Liver (tissue), 9 donors: ENCODE data around the gene NBEAL1. TPM values are rescaled to one million over a fixed set of nuclear protein-coding genes. Genes with fewer than 3 reads are reported as not detected.
A peak's percentile ranks its signal among the peaks of the same experiment; 100 is the strongest.

Experiments used
- DNase-seq: peaks from one replicate; pipeline ENCODE4 v3.0.0-alpha.2; 2017; ENCODE audit warnings: low spot score
- H3K27ac ChIP-seq, 2 donors: one replicate each; pipeline ENCODE4 v1.7.0; 2013; ENCODE audit warnings: inconsistent platforms in 2 of 2, low read length in 2 of 2, control low read depth in 1 of 2, low read depth in 1 of 2, mild to moderate bottlenecking in 1 of 2
- H3K27me3 ChIP-seq, 4 donors: one replicate each; pipeline versions ENCODE4 v1.6.1 to v1.7.0; 2013; ENCODE audit warnings: low read length in 3 of 4, inconsistent platforms in 1 of 4, mild to moderate bottlenecking in 1 of 4, moderate library complexity in 1 of 4; ENCODE audit not compliant: control insufficient read depth in 4 of 4, insufficient read depth in 4 of 4
- H3K36me3 ChIP-seq, 4 donors: one replicate each; pipeline versions ENCODE4 v1.6.1 to v1.7.0; 2013; ENCODE audit warnings: low read length in 3 of 4, mild to moderate bottlenecking in 3 of 4, low read depth in 1 of 4, moderate library complexity in 1 of 4; ENCODE audit not compliant: control insufficient read depth in 4 of 4, insufficient read depth in 3 of 4
- H3K4me1 ChIP-seq, 4 donors: one replicate each; pipeline versions ENCODE4 v1.6.1 to v1.7.0; 2013; ENCODE audit warnings: low read length in 3 of 4, mild to moderate bottlenecking in 3 of 4, moderate library complexity in 1 of 4; ENCODE audit not compliant: control insufficient read depth in 4 of 4, insufficient read depth in 4 of 4
- H3K4me3 ChIP-seq, 3 donors: one replicate each; pipeline versions ENCODE4 v1.6.1 to v1.7.0; 2013; ENCODE audit warnings: low read length in 3 of 3, control low read depth in 1 of 3, low read depth in 1 of 3, mild to moderate bottlenecking in 1 of 3
- H3K9ac ChIP-seq, 2 donors: one replicate each; pipeline ENCODE4 v1.7.0; 2013; ENCODE audit warnings: low read length in 2 of 2, mild to moderate bottlenecking in 2 of 2, moderate library complexity in 2 of 2, control low read depth in 1 of 2, low read depth in 1 of 2
- H3K9me3 ChIP-seq, 4 donors: one replicate each; pipeline versions ENCODE4 v1.6.1 to v1.7.0; 2013; ENCODE audit warnings: low read length in 3 of 4; ENCODE audit not compliant: control insufficient read depth in 4 of 4
- EGR1 ChIP-seq, 2 donors: IDR thresholded peaks; 2 replicates each; pipeline ENCODE4 v1.6.1; 2016 to 2018; ENCODE audit warnings: antibody characterized with exemption in 2 of 2, low read depth in 2 of 2
- FOXA1 ChIP-seq: IDR thresholded peaks from 2 replicates; pipeline ENCODE4 v1.6.1; 2016; ENCODE audit warnings: antibody characterized with exemption
- GABPA ChIP-seq, 2 donors: IDR thresholded peaks in 1 of 2; conservative IDR thresholded peaks in 1 of 2; 2 replicates each; pipeline ENCODE4 v1.6.1; 2016; ENCODE audit warnings: antibody characterized with exemption in 2 of 2, mild to moderate bottlenecking in 1 of 2, moderate library complexity in 1 of 2
- HNF4A ChIP-seq, 2 donors: conservative IDR thresholded peaks; 2 replicates each; pipeline ENCODE4 v1.6.1; 2016; ENCODE audit warnings: antibody characterized with exemption in 2 of 2, mild to moderate bottlenecking in 2 of 2
- HNF4G ChIP-seq: IDR thresholded peaks from 2 replicates; pipeline ENCODE4 v1.6.1; 2016; ENCODE audit warnings: antibody characterized with exemption
- NR2F2 ChIP-seq: IDR thresholded peaks from 2 replicates; pipeline ENCODE4 v1.6.1; 2016; ENCODE audit warnings: antibody characterized with exemption
- RAD21 ChIP-seq, 2 donors: IDR thresholded peaks; 2 replicates each; pipeline ENCODE4 v1.6.1; 2016; ENCODE audit warnings: antibody characterized with exemption in 2 of 2, mild to moderate bottlenecking in 2 of 2
- RXRA ChIP-seq, 2 donors: IDR thresholded peaks; 2 replicates each; pipeline ENCODE4 v1.6.1; 2017 to 2018; ENCODE audit warnings: antibody characterized with exemption in 2 of 2, mild to moderate bottlenecking in 1 of 2
- SP1 ChIP-seq: IDR thresholded peaks from 2 replicates; pipeline ENCODE4 v1.6.1; 2018; ENCODE audit warnings: antibody characterized with exemption, mild to moderate bottlenecking
- TAF1 ChIP-seq: conservative IDR thresholded peaks from 2 replicates; pipeline ENCODE4 v1.6.1; 2016; ENCODE audit warnings: antibody characterized with exemption, mild to moderate bottlenecking
- YY1 ChIP-seq: IDR thresholded peaks from 2 replicates; pipeline ENCODE4 v1.6.1; 2016; ENCODE audit warnings: antibody characterized with exemption, mild to moderate bottlenecking
- WGBS: extraction: QIAGEN DNeasy Blood & Tissue Kit; methylation state at CpG from one replicate; pipeline ENCODE4 v1.1.7; 2013; 5-methylcytosine and 5-hydroxymethylcytosine counted together
- polyA plus RNA-seq, 2 donors: library from polyadenylated mRNA; stranded (reverse) in 1 of 2; unstranded in 1 of 2; fragments of 200-250 nt in 1 of 2; fragments of >200 nt in 1 of 2; fragmentation: Nextera tagmentation in 1 of 2; extraction: Ambion mirVana in 1 of 2; gene quantifications; one replicate each; pipeline versions ENCODE4 v1.2.1 to v1.2.3, GENCODE V29; 2013 to 2015
- total RNA-seq, 2 donors: library from RNA; depleted of rRNA; stranded (reverse); fragments of >200 nt; gene quantifications; one replicate each; pipeline ENCODE4 v1.2.3, GENCODE V29; 2014
- TF ChIP-seq, protein P1 (sequence below): IDR thresholded peaks from 2 replicates; pipeline ENCODE4 v1.6.1; 2016; ENCODE audit warnings: antibody characterized with exemption
- TF ChIP-seq, protein P2 (sequence below): IDR thresholded peaks from 2 replicates; pipeline ENCODE4 v1.6.1; 2016; ENCODE audit warnings: antibody characterized with exemption
- TF ChIP-seq, protein P3 (sequence below): IDR thresholded peaks from 2 replicates; pipeline ENCODE4 v1.6.1; 2016; ENCODE audit warnings: antibody characterized with exemption, mild to moderate bottlenecking
- donor health status: healthy.
- donor health status: healthy.
- donor health status: healthy.
- donor health status: healthy.
- donor health status: healthy.

NBEAL1 gene
- total and polyA plus RNA-seq, 4 donors = 4.4 to 47.9 (median 17.0) TPM

DNA sequence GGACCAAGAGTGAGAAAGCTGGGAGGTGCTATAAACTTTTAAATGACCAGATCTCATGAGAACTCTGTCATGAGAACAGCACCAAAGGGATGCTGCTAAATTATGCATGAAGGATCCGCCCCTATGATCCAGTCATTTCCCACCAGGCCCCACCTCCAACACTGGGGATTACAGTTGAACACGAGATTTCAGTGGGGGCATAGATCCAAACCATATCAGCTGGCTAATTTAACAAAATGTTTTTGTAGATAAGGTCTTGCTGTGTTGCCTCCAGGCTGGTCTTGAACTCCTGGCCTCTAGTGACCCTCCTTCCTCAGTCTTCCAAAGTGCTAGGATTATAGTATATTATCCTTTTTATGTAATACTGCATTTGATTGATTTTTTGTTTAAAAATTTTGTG lies 56.0 kb downstream of the NBEAL1 start:
- 80% methylated on average over 2 of the region's 2 CpGs for WGBS
- no peak overlapping the region for H3K4me3 ChIP-seq
- no peak overlapping the region for H3K27ac ChIP-seq
- TF ChIP-seq TAF1 (no peak), RXRA (IDR thresholded peaks at IDR 0.05) (no peak), FOXA1 (no peak), NR2F2 (peak; percentile 32), YY1 (no peak)
- TF ChIP-seq, protein P1, sequence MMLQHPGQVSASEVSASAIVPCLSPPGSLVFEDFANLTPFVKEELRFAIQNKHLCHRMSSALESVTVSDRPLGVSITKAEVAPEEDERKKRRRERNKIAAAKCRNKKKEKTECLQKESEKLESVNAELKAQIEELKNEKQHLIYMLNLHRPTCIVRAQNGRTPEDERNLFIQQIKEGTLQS = no peak
- TF ChIP-seq, protein P2, sequence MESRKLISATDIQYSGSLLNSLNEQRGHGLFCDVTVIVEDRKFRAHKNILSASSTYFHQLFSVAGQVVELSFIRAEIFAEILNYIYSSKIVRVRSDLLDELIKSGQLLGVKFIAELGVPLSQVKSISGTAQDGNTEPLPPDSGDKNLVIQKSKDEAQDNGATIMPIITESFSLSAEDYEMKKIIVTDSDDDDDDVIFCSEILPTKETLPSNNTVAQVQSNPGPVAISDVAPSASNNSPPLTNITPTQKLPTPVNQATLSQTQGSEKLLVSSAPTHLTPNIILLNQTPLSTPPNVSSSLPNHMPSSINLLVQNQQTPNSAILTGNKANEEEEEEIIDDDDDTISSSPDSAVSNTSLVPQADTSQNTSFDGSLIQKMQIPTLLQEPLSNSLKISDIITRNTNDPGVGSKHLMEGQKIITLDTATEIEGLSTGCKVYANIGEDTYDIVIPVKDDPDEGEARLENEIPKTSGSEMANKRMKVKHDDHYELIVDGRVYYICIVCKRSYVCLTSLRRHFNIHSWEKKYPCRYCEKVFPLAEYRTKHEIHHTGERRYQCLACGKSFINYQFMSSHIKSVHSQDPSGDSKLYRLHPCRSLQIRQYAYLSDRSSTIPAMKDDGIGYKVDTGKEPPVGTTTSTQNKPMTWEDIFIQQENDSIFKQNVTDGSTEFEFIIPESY = no peak
- DNase-seq = no peak
- H3K9ac ChIP-seq = no peak overlapping the region
- no peaks in the 10 kb centered on the region for H3K27me3 ChIP-seq
- H3K9me3 ChIP-seq = no peaks in the 10 kb centered on the region
- peaks cover 3 to 13% (median 10%) of the 10 kb centered on the region in 4 donors for H3K36me3 ChIP-seq
- no peaks in the 10 kb centered on the region for H3K4me1 ChIP-seq

DNA sequence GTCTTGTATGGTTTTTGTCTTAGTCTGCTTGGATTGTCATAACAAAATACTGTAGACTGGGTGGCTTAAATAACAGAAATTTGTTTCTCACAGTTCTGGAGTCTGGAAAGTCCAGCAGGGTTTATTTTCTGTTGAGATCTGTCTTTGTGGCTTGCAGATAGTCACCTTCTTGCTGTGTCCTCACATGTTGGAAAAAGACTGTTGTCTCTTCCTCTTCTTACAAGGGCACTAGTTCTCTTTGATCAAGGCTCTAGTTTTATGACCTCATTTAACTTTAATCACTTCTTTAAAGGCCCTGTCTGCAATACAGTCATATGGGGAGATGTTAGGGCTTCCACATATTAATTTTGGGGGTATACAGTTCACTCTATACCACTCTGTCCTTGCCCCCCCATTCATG lies 56.5 kb downstream of the NBEAL1 start:
- Histone ChIP-seq H3K36me3 (peaks cover 5 to 13% (median 10%) of the 10 kb centered on the region in 4 donors), H3K27me3 (no peaks in the 10 kb centered on the region), H3K9ac (no peak overlapping the region), H3K4me3 (no peak overlapping the region), H3K9me3 (no peaks in the 10 kb centered on the region), H3K4me1 (no peaks in the 10 kb centered on the region), H3K27ac (no peak overlapping the region)
- no peak for DNase-seq
- TF ChIP-seq FOXA1 (no peak), RXRA (IDR thresholded peaks at IDR 0.05) (no peak), EGR1 (IDR thresholded peaks at IDR 0.05; ENCODE audit: low read depth in 2 of 2) (no peak), RAD21 (IDR thresholded peaks at IDR 0.05) (no peak)

DNA sequence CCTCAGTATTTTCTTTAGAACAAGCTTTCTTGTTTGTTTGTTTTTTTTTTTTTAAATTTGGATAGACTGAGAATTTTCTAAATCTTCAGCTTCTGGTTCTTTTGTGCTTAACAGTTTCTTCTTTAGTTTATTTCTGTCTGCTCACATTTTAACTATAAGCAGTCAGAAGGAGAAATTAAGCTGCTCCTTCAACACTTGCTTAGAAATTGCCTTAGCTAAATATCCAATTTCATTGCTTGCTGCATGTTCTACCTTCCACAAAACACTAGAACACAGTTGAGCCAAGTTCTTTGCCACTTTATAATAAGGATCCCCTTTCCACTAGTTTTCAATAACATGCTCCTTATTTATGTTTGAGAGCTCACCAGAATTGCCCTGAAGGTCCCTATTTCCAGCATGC lies 57.7 kb downstream of the NBEAL1 start:
- no peak for DNase-seq
- no peaks in the 10 kb centered on the region for H3K9me3 ChIP-seq
- no peak overlapping the region for H3K4me3 ChIP-seq
- peaks cover 5 to 13% (median 10%) of the 10 kb centered on the region in 4 donors for H3K36me3 ChIP-seq
- no peak overlapping the region for H3K9ac ChIP-seq
- no peaks in the 10 kb centered on the region for H3K27me3 ChIP-seq
- no peak overlapping the region for H3K27ac ChIP-seq
- no peaks in the 10 kb centered on the region for H3K4me1 ChIP-seq
- TF ChIP-seq HNF4G (no peak), GABPA (IDR thresholded peaks at IDR 0.05 in 1 of 2, conservative IDR thresholded peaks at IDR 0.05 in 1 of 2) (no peak), RXRA (IDR thresholded peaks at IDR 0.05) (no peak), HNF4A (conservative IDR thresholded peaks at IDR 0.05) (no peak), SP1 (no peak), NR2F2 (no peak), FOXA1 (no peak), RAD21 (IDR thresholded peaks at IDR 0.05) (no peak), EGR1 (IDR thresholded peaks at IDR 0.05; ENCODE audit: low read depth in 2 of 2) (no peak), TAF1 (no peak)
- TF ChIP-seq, protein P2 = no peak
- TF ChIP-seq, protein P1 = no peak
- TF ChIP-seq, protein P3, sequence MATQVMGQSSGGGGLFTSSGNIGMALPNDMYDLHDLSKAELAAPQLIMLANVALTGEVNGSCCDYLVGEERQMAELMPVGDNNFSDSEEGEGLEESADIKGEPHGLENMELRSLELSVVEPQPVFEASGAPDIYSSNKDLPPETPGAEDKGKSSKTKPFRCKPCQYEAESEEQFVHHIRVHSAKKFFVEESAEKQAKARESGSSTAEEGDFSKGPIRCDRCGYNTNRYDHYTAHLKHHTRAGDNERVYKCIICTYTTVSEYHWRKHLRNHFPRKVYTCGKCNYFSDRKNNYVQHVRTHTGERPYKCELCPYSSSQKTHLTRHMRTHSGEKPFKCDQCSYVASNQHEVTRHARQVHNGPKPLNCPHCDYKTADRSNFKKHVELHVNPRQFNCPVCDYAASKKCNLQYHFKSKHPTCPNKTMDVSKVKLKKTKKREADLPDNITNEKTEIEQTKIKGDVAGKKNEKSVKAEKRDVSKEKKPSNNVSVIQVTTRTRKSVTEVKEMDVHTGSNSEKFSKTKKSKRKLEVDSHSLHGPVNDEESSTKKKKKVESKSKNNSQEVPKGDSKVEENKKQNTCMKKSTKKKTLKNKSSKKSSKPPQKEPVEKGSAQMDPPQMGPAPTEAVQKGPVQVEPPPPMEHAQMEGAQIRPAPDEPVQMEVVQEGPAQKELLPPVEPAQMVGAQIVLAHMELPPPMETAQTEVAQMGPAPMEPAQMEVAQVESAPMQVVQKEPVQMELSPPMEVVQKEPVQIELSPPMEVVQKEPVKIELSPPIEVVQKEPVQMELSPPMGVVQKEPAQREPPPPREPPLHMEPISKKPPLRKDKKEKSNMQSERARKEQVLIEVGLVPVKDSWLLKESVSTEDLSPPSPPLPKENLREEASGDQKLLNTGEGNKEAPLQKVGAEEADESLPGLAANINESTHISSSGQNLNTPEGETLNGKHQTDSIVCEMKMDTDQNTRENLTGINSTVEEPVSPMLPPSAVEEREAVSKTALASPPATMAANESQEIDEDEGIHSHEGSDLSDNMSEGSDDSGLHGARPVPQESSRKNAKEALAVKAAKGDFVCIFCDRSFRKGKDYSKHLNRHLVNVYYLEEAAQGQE = no peak
